WERI-Rb-1 (cell line): ENCODE measurements around the gene RBM10.

ENCODE experiments used
- DNase-seq: peaks from one replicate; pipeline ENCODE4 v3.0.0-alpha.2; 2020
- H3K27ac ChIP-seq: fragments of 250-450 bp; sonication (Bioruptor Pico); 2 replicates; pipeline ENCODE4 v1.5.1; 2020; ENCODE audit warnings: mild to moderate bottlenecking, moderate library complexity
- H3K27me3 ChIP-seq: fragments of 250-450 bp; sonication (Bioruptor Pico); 2 replicates; pipeline ENCODE4 v1.5.1; 2021; ENCODE audit warnings: mild to moderate bottlenecking, low read depth, moderate library complexity; ENCODE audit not compliant: insufficient read depth, severe bottlenecking
- H3K36me3 ChIP-seq: fragments of 250-450 bp; sonication (Bioruptor Pico); 2 replicates; pipeline ENCODE4 v1.5.1; 2020; ENCODE audit warnings: mild to moderate bottlenecking, moderate library complexity
- H3K4me3 ChIP-seq: 2 replicates; pipeline ENCODE4 v1.5.1; 2011; ENCODE audit warnings: low read depth, mild to moderate bottlenecking, control low read depth, low read length
- H3K9me3 ChIP-seq: fragments of 250-450 bp; sonication (Bioruptor Pico); 2 replicates; pipeline ENCODE4 v1.5.1; 2021; ENCODE audit warnings: mild to moderate bottlenecking, moderate library complexity; ENCODE audit not compliant: severe bottlenecking
- CTCF ChIP-seq: IDR thresholded peaks from 2 replicates; pipeline ENCODE4 v1.5.1; 2011; ENCODE audit warnings: low read depth, mild to moderate bottlenecking, control low read depth, inconsistent platforms, low read length

The RBM10 gene

GRCh38 chrX:47179221-47179927 is 34.4 kb downstream of the RBM10 start:
- peaks cover 21% of the 10 kb centered on the region for H3K27me3 ChIP-seq
- no peaks in the 10 kb centered on the region for H3K9me3 ChIP-seq
- TF ChIP-seq CTCF = no peak

DNA sequence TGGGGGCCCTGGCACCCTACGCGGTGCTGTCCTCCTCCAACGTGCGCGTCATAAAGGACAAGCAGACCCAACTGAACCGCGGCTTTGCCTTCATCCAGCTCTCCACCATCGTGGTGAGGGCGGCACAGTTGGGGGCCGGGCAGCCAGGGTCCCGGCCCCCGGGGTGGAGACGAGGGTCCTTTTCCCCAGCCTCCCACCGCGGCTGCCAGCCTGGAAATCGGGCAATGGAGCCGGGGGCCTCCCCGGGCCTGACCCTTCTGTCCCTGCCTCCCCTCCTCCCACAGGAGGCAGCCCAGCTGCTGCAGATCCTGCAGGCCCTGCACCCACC is 34.9 kb downstream of the RBM10 start:
- H3K27ac ChIP-seq = no peak overlapping the region
- peaks cover 26% of the 10 kb centered on the region for H3K27me3 ChIP-seq
- H3K9me3 ChIP-seq = no peaks in the 10 kb centered on the region
- H3K4me3 ChIP-seq = no peak overlapping the region
- DNase-seq = no peak
- TF ChIP-seq CTCF = no peak
- peaks cover 44% of the 10 kb centered on the region for H3K36me3 ChIP-seq

More at GRCh38 chrX:47179221-47179927, 34.4 kb downstream of the RBM10 start:
- peaks cover 40% of the 10 kb centered on the region for H3K36me3 ChIP-seq
- no peak overlapping the region for H3K4me3 ChIP-seq
- H3K27ac ChIP-seq = no peak overlapping the region
- no peak for DNase-seq

- Histone ChIP-seq H3K9me3 (no peaks in the 10 kb centered on the region), H3K27me3 (peaks cover 28% of the 10 kb centered on the region), H3K27ac (no peak overlapping the region), H3K4me3 (no peak overlapping the region), H3K36me3 (peaks cover 44% of the 10 kb centered on the region)
- TF ChIP-seq CTCF = no peak
- DNase-seq = no peak
Measured at GRCh38 chrX:47180346-47180745, 35.3 kb downstream of the RBM10 start.

GRCh38 chrX:47181301-47181700 is 36.3 kb downstream of the RBM10 start:
- peaks cover 49% of the 10 kb centered on the region for H3K36me3 ChIP-seq
- no peak for DNase-seq
- H3K27ac ChIP-seq = no peak overlapping the region
- TF ChIP-seq CTCF = no peak
- H3K9me3 ChIP-seq = no peaks in the 10 kb centered on the region
- no peak overlapping the region for H3K4me3 ChIP-seq
- H3K27me3 ChIP-seq = peaks cover 32% of the 10 kb centered on the region

DNA sequence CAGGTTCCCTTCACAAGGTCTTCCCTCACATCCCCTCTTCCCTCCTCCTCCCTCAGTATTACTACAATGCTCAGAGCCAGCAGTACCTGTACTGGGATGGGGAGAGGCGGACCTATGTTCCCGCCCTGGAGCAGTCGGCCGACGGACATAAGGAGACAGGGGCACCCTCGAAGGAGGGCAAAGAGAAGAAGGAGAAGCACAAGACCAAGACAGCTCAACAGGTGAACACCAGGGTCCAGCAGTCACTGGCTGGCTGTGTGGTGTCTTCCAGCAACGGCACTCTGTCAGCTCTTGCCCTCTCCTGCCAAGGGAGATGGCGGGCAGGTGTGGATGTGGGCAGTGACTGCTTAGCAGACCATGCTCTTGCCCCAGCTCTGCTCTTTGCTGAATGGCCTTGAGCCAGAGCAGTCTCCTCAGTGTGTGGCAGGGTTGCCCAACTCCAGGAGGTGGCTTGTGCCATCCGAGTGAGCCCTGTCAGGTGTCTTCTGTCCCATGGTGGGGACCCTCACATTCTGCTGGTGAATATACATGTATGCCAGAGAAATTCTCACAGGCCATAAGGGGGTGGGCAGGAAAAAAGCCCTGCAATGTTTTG is 37.2 kb downstream of the RBM10 start:
- DNase-seq = no peak
- peaks cover 41% of the 10 kb centered on the region for H3K36me3 ChIP-seq
- TF ChIP-seq CTCF = no peak
- H3K27me3 ChIP-seq = peaks cover 29% of the 10 kb centered on the region
- H3K4me3 ChIP-seq = no peak overlapping the region
- H3K27ac ChIP-seq = no peak overlapping the region
- no peaks in the 10 kb centered on the region for H3K9me3 ChIP-seq

GRCh38 chrX:47184486-47184885 is 39.5 kb downstream of the RBM10 start:
- Histone ChIP-seq H3K9me3 (no peaks in the 10 kb centered on the region), H3K27ac (no peak overlapping the region), H3K36me3 (peaks cover 36% of the 10 kb centered on the region), H3K4me3 (no peak overlapping the region), H3K27me3 (peaks cover 39% of the 10 kb centered on the region)
- no peak for TF ChIP-seq CTCF
- no peak for DNase-seq
